Mesodermal cell (in vitro differentiated cells): ENCODE measurements around the gene LIPE.
A peak's percentile ranks its signal among the peaks of the same experiment; 100 is the strongest.

Source experiments
- H3K27ac ChIP-seq: 2 replicates; pipeline ENCODE4 v1.7.0; 2013; ENCODE audit warnings: mild to moderate bottlenecking, low read depth, low read length, moderate library complexity; ENCODE audit not compliant: severe bottlenecking
- H3K36me3 ChIP-seq: 2 replicates; pipeline ENCODE4 v1.7.1; 2013; ENCODE audit warnings: mild to moderate bottlenecking, low read length, moderate library complexity; ENCODE audit not compliant: control insufficient read depth, insufficient read depth
- H3K4me1 ChIP-seq: one replicate; pipeline ENCODE4 v1.7.1; 2013; ENCODE audit warnings: mild to moderate bottlenecking, low read length; ENCODE audit not compliant: insufficient read depth, control insufficient read depth, poor library complexity, severe bottlenecking
- H3K4me3 ChIP-seq: 2 replicates; pipeline ENCODE4 v1.7.0; 2013; ENCODE audit warnings: low read length, control low read depth, mild to moderate bottlenecking; ENCODE audit not compliant: insufficient read depth, poor library complexity, severe bottlenecking; ENCODE audit errors: extremely low read depth
- H3K9me3 ChIP-seq: 2 replicates; pipeline ENCODE4 v1.7.1; 2013; ENCODE audit warnings: mild to moderate bottlenecking, low read length, moderate library complexity; ENCODE audit not compliant: control insufficient read depth
- WGBS, 2 experiments: methylation state at CpG; one replicate each; pipeline ENCODE4 v1.1.5; 2013; ENCODE audit warnings: missing lambda C conversion rate in 2 of 2; ENCODE audit not compliant: insufficient coverage in 2 of 2; 5-methylcytosine and 5-hydroxymethylcytosine counted together

Gene LIPE

DNA sequence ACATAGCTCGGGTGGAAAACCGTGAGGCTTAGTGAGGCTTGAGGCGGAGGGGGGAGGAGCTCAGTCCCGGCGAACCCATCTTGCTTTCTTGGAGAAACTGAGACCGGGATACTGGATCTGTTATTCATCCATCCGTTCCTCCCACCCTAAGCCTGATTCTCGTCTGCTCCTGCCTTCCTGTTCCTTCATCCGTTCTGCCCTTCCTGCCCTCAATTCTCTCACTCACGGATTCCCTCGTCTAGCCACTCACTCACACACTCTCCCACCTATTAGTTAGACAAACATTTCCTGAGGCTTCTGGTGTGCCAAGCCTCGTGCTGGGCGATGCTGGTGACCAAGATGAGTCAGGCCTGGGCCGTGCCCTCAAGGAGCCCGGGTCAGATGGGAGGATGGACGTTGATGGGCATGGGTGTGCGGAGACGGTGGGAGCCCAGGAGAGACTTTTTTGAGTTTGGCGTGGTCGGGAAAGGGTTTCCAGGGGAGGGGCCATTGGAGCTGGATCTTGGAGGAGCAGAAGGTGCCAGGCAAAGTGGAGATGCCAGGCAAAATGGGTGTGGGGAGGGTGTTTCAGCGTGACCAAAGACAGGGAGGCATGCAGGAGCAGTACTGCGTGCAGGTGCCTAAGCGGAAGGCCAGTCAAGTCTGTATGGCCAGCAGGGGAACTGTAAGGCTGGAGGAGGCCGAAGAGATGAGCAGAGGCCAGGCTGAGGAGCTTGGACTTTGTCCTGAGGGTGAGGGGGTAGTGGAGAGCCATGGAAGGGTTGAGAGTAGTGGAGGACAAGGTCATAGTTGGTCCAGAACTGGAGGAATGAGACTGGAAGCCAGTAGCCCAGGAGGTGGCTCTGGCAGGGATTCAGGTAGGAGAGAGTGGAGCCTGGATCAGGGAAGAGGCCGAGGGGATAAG lies 29.7 kb downstream of the LIPE start:
- Histone ChIP-seq H3K4me3 (peak overlapping the region; percentile 61), H3K27ac (peak overlapping the region; percentile 43), H3K9me3 (no peaks in the 10 kb centered on the region), H3K4me1 (peaks cover 12% of the 10 kb centered on the region), H3K36me3 (no peaks in the 10 kb centered on the region)
- 24 to 33% methylated on average over 19 to 24 of the region's 25 CpGs for WGBS, 2 experiments

- Histone ChIP-seq H3K36me3 (no peaks in the 10 kb centered on the region), H3K9me3 (no peaks in the 10 kb centered on the region), H3K27ac (peak overlapping the region; percentile 88), H3K4me1 (peaks cover 12% of the 10 kb centered on the region), H3K4me3 (peak overlapping the region; percentile 61)
- WGBS, 2 experiments = 3 to 4% methylated on average over 38 to 40 of the region's 42 CpGs
These were observed 30.6 kb downstream of the LIPE start for GRCh38 chr19:42396381-42397262.

GRCh38 chr19:42394751-42395150 lies 32.4 kb downstream of the LIPE start:
- no peak overlapping the region for H3K27ac ChIP-seq
- H3K4me3 ChIP-seq = no peak overlapping the region
- no peaks in the 10 kb centered on the region for H3K9me3 ChIP-seq
- 87 to 92% methylated on average over 5 to 8 of the region's 8 CpGs for WGBS, 2 experiments
- H3K36me3 ChIP-seq = no peaks in the 10 kb centered on the region
- peaks cover 12% of the 10 kb centered on the region for H3K4me1 ChIP-seq

- Histone ChIP-seq H3K9me3 (no peaks in the 10 kb centered on the region), H3K4me1 (peaks cover 7% of the 10 kb centered on the region), H3K4me3 (no peak overlapping the region), H3K36me3 (no peaks in the 10 kb centered on the region), H3K27ac (no peak overlapping the region)
- 83 to 88% methylated on average over 1 to 3 of the region's 4 CpGs for WGBS, 2 experiments
These were observed 35.0 kb downstream of the LIPE start for GRCh38 chr19:42392165-42392564.

- no peak within 1 kb of the TSS for H3K4me3 ChIP-seq
- no peaks in the 10 kb centered on the region for H3K36me3 ChIP-seq
- 63 to 75% methylated on average over 9 to 12 of the region's 12 CpGs for WGBS, 2 experiments
- H3K4me1 ChIP-seq = no peaks in the 10 kb centered on the region
- no peaks in the 10 kb centered on the region for H3K9me3 ChIP-seq
- no peak within 1 kb of the TSS for H3K27ac ChIP-seq
These were observed 37.3 kb downstream of the LIPE start, which contains the start of gene CNFN for GRCh38 chr19:42389899-42390298. CNFN (minus strand) TSS chr19:42390297; CDS start chr19:42389037, 1,260 bp downstream.

- Histone ChIP-seq H3K4me1 (no peaks in the 10 kb centered on the region), H3K36me3 (no peaks in the 10 kb centered on the region), H3K27ac (no peak overlapping the region), H3K4me3 (no peak overlapping the region), H3K9me3 (no peaks in the 10 kb centered on the region)
- 91 to 93% methylated on average over 15 to 16 of the region's 20 CpGs for whole genome bisulfite sequencing, 2 experiments
These were observed 38.2 kb downstream of the LIPE start for GRCh38 chr19:42388851-42389489.

GRCh38 chr19:42386974-42387707 lies 40.0 kb downstream of the LIPE start:
- 1 to 3% methylated on average over 23 to 30 of the region's 48 CpGs for WGBS, 2 experiments

GRCh38 chr19:42380155-42380554 lies 47.0 kb downstream of the LIPE start:
- Histone ChIP-seq H3K27ac (no peak overlapping the region), H3K4me3 (no peak overlapping the region), H3K4me1 (no peaks in the 10 kb centered on the region), H3K9me3 (no peaks in the 10 kb centered on the region), H3K36me3 (peaks cover 9% of the 10 kb centered on the region)
- WGBS, 2 experiments = 78 to 92% methylated on average over 3 to 6 of the region's 6 CpGs

More at GRCh38 chr19:42386974-42387707, 40.0 kb downstream of the LIPE start:
- peak overlapping the region; percentile 48 for H3K4me3 ChIP-seq
- H3K4me1 ChIP-seq = no peaks in the 10 kb centered on the region
- no peaks in the 10 kb centered on the region for H3K9me3 ChIP-seq
- peak overlapping the region; percentile 16 for H3K27ac ChIP-seq
- no peaks in the 10 kb centered on the region for H3K36me3 ChIP-seq

GRCh38 chr19:42378225-42379215 lies 48.7 kb downstream of the LIPE start:
- Histone ChIP-seq H3K9me3 (no peaks in the 10 kb centered on the region), H3K27ac (no peak overlapping the region), H3K4me3 (no peak overlapping the region), H3K36me3 (peaks cover 12% of the 10 kb centered on the region), H3K4me1 (no peaks in the 10 kb centered on the region)
- WGBS, 2 experiments = 92 to 95% methylated on average over 12 to 14 of the region's 17 CpGs
